GM23248 (cell line): ENCODE data around the gene CREBL2.
"Not testable (repeated sequence)": the region's sequence is repeated elsewhere in the genome, so short reads cannot be mapped to it uniquely, and the experiment has no call there.

Experiments
- EZH2 ChIP-seq: fragments of 200-600 bp; sonication (generic); IDR thresholded peaks from 2 replicates; pipeline ENCODE4 v1.6.1; 2018; ENCODE audit warnings: antibody characterized with exemption, mild to moderate bottlenecking; ENCODE audit not compliant: insufficient read depth, poor library complexity, severe bottlenecking
- EZH2phosphoT487 ChIP-seq: fragments of 200-600 bp; sonication (generic); IDR thresholded peaks from 2 replicates; pipeline ENCODE4 v1.6.1; 2018; ENCODE audit warnings: antibody characterized with exemption, moderate library complexity, mild to moderate bottlenecking, low read depth; ENCODE audit not compliant: insufficient read depth

DNA sequence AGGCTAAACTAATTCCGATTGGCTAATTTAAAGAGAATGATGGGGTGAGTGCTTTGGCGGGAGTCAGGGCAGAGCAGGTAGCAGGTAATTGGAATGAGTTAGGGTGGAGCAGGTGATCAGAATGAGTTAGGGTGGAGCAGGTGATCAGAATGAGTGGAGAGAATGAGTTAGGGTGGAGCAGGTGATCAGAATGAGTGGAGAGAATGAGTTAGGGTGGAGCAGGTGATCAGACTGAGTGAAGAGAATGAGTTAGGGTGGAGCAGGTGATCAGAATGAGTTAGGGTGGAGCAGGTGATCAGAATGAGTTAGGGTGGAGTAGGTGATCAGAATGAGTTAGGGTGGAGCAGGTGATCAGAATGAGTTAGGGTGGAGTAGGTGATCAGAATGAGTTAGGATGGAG is 15.7 kb upstream of the CREBL2 start:
- TF ChIP-seq EZH2phosphoT487, EZH2: not testable (repeated sequence)
